Activated CD4-positive, alpha-beta memory T cell treated with anti-CD3 and anti-CD28 coated beads, Interleukin-2, amount 10 ng/mL, durations not matched to agents 7 days and 5 days (primary cell): ENCODE results near the gene TNFSF12. TPM values are rescaled to one million over a fixed set of nuclear protein-coding genes. Genes with fewer than 3 reads are reported as not detected.
A peak's percentile ranks its signal among the peaks of the same experiment; 100 is the strongest.

ENCODE experiments used
- CTCF ChIA-PET: fragments of 350-600 bp; sonication (Branson Sonifier 250); formaldehyde crosslinking; loops from one replicate; lab custom pipeline; 2021; ENCODE audit warnings: antibody characterized with exemption, inconsistent platforms; lab: Charles Lee
- POLR2A ChIA-PET: fragments of 350-600 bp; sonication (Branson Sonifier 250); formaldehyde crosslinking; loops from one replicate; lab custom pipeline; 2021; ENCODE audit warnings: antibody characterized with exemption; lab: Charles Lee
- DNase-seq: peaks from one replicate; pipeline ENCODE4 v3.0.0-alpha.2; 2020
- H3K27ac Mint-ChIP-seq: one replicate; pipeline ENCODE4 v1.8.0; 2021; ENCODE audit warnings: mild to moderate bottlenecking, mixed read lengths
- H3K27me3 Mint-ChIP-seq: one replicate; pipeline ENCODE4 v1.8.0; 2021; ENCODE audit warnings: mixed read lengths
- H3K36me3 Mint-ChIP-seq: one replicate; pipeline ENCODE4 v1.8.0; 2021; ENCODE audit warnings: low read depth, mixed read lengths
- H3K4me1 Mint-ChIP-seq: one replicate; pipeline ENCODE4 v1.8.0; 2021; ENCODE audit warnings: mixed read lengths
- H3K4me3 Mint-ChIP-seq: one replicate; pipeline ENCODE4 v1.8.0; 2021; ENCODE audit warnings: mild to moderate bottlenecking, mixed read lengths
- H3K9me3 Mint-ChIP-seq: one replicate; pipeline ENCODE4 v1.8.0; 2021; ENCODE audit warnings: mixed read lengths
- total RNA-seq, 2 experiments: library from RNA; stranded (reverse); gene quantifications; one replicate each; pipeline ENCODE4 v1.2.3, GENCODE V29; 2021

TNFSF12 gene
- total RNA-seq, 2 experiments from 2014 or later = 79.8 to 86.7 TPM

- POLR2A ChIA-PET = interaction anchor here (1.0 to 4.1 kb wide), 9 partner anchors 8 to 213 kb away, joined by 3 to 24 read pairs (median 4); partner anchors contain the start of genes ACAP1, MPDU1, POLR2A and SENP3
- Mint-ChIP-seq H3K9me3 (no peaks in the 10 kb centered on the region), H3K36me3 (peaks cover 45% of the 10 kb centered on the region), H3K4me1 (peaks cover 61% of the 10 kb centered on the region), H3K27me3 (no peaks in the 10 kb centered on the region), H3K27ac (peak overlapping the region; percentile 93), H3K4me3 (peak overlapping the region; percentile 99)
- peak; percentile 52 for DNase-seq
- CTCF ChIA-PET = interaction anchor here (1.1 to 5.1 kb wide), 3 partner anchors 11 to 35 kb away, joined by 5 to 33 read pairs (median 32); partner anchors contain the start of genes MPDU1 and SENP3
Measured at GRCh38 chr17:7549401-7550055, 670 bp downstream of the TNFSF12 start.

- POLR2A ChIA-PET = interaction anchor here (1.0 to 4.1 kb wide), 6 partner anchors 11 to 214 kb away, joined by 4 to 24 read pairs (median 12); partner anchors contain the start of genes ACAP1, MPDU1, POLR2A and SENP3
- peaks cover 68% of the 10 kb centered on the region for H3K4me1 Mint-ChIP-seq
Measured at GRCh38 chr17:7550344-7550743, 1.5 kb downstream of the TNFSF12 start.

GRCh38 chr17:7551396-7551795 lies 2.5 kb downstream of the TNFSF12 start:
- CTCF ChIA-PET = interaction anchor here (2.5 to 2.7 kb wide), 2 partner anchors 9 to 38 kb away, joined by 16 to 20 read pairs; partner anchors contain the start of gene SENP3
- H3K4me1 Mint-ChIP-seq = peaks cover 74% of the 10 kb centered on the region
- H3K27ac Mint-ChIP-seq = peak overlapping the region; percentile 95
- no peaks in the 10 kb centered on the region for H3K9me3 Mint-ChIP-seq
- no peak for DNase-seq
- POLR2A ChIA-PET = interaction anchor here (1.6 to 2.9 kb wide), 4 partner anchors 10 to 38 kb away, joined by 4 to 21 read pairs (median 14); partner anchors contain the start of genes MPDU1 and SENP3
- H3K27me3 Mint-ChIP-seq = no peaks in the 10 kb centered on the region
- H3K4me3 Mint-ChIP-seq = peak overlapping the region; percentile 31
- H3K36me3 Mint-ChIP-seq = peaks cover 52% of the 10 kb centered on the region

More at GRCh38 chr17:7550344-7550743, 1.5 kb downstream of the TNFSF12 start:
- Mint-ChIP-seq H3K27ac (peak overlapping the region; percentile 93), H3K9me3 (no peaks in the 10 kb centered on the region), H3K4me3 (peak overlapping the region; percentile 99), H3K27me3 (no peaks in the 10 kb centered on the region), H3K36me3 (peaks cover 50% of the 10 kb centered on the region)
- CTCF ChIA-PET = interaction anchor here (0.5 to 5.1 kb wide), 3 partner anchors 8 to 34 kb away, joined by 3 to 33 read pairs (median 5); partner anchors contain the start of genes MPDU1 and SENP3
- DNase-seq = no peak

- Mint-ChIP-seq H3K36me3 (peaks cover 55% of the 10 kb centered on the region), H3K4me1 (peaks cover 75% of the 10 kb centered on the region), H3K4me3 (peak overlapping the region; percentile 68), H3K27me3 (no peaks in the 10 kb centered on the region), H3K27ac (peak overlapping the region; percentile 95), H3K9me3 (no peaks in the 10 kb centered on the region)
- POLR2A ChIA-PET = interaction anchor here (0.6 to 2.4 kb wide), 16 partner anchors 8 to 223 kb away, joined by 3 to 16 read pairs (median 4); partner anchors contain the start of genes ACAP1, MPDU1, POLR2A and SENP3
- CTCF ChIA-PET = interaction anchor here (0.6 to 2.7 kb wide), 8 partner anchors 8 to 197 kb away, joined by 3 to 20 read pairs (median 3); partner anchors contain the start of genes SENP3, TMEM95 and ZBTB4
- peak; percentile 74 for DNase-seq
Measured at GRCh38 chr17:7552621-7553051, 3.8 kb downstream of the TNFSF12 start.

- H3K9me3 Mint-ChIP-seq = no peaks in the 10 kb centered on the region
- POLR2A ChIA-PET = interaction anchor here (1.2 to 2.4 kb wide), 5 partner anchors 18 to 134 kb away, joined by 3 to 16 read pairs (median 7); partner anchors contain the start of genes MPDU1, TP53 and WRAP53
- no peaks in the 10 kb centered on the region for H3K27me3 Mint-ChIP-seq
- CTCF ChIA-PET = interaction anchor here (1.0 to 2.7 kb wide), 4 partner anchors 7 to 198 kb away, joined by 3 to 20 read pairs (median 11); partner anchors contain the start of genes SENP3 and TMEM95
- peak overlapping the region; percentile 68 for H3K4me3 Mint-ChIP-seq
- peaks cover 56% of the 10 kb centered on the region for H3K36me3 Mint-ChIP-seq
- peak overlapping the region; percentile 95 for H3K27ac Mint-ChIP-seq
- H3K4me1 Mint-ChIP-seq = peaks cover 72% of the 10 kb centered on the region
- DNase-seq = no peak
Measured at GRCh38 chr17:7553356-7553755, 4.5 kb downstream of the TNFSF12 start.

- ChIA-PET POLR2A (no interaction called here), CTCF (interaction anchor here (0.6 to 1.2 kb wide), 2 partner anchors 41 to 70 kb away, joined by 3 to 7 read pairs; no protein-coding TSS in a partner anchor)
- H3K36me3 Mint-ChIP-seq = peaks cover 48% of the 10 kb centered on the region
- H3K27ac Mint-ChIP-seq = peak overlapping the region; percentile 18
- no peak for DNase-seq
- H3K4me1 Mint-ChIP-seq = peaks cover 74% of the 10 kb centered on the region
- H3K4me3 Mint-ChIP-seq = no peak overlapping the region
- no peaks in the 10 kb centered on the region for H3K9me3 Mint-ChIP-seq
- no peaks in the 10 kb centered on the region for H3K27me3 Mint-ChIP-seq
Measured at GRCh38 chr17:7555320-7555948, 6.6 kb downstream of the TNFSF12 start.

- POLR2A ChIA-PET = interaction anchor here (1.2 kb wide), 1 partner anchor 220 kb away, joined by 3 read pairs; the partner anchor contains the start of gene ACAP1
- Mint-ChIP-seq H3K4me1 (peaks cover 71% of the 10 kb centered on the region), H3K27me3 (no peaks in the 10 kb centered on the region), H3K9me3 (no peaks in the 10 kb centered on the region), H3K4me3 (no peak overlapping the region), H3K27ac (no peak overlapping the region), H3K36me3 (peaks cover 41% of the 10 kb centered on the region)
- DNase-seq = no peak
- CTCF ChIA-PET = interaction anchor here (6.2 kb wide), 1 partner anchor 37 kb away, joined by 207 read pairs; no protein-coding TSS in a partner anchor
Measured at GRCh38 chr17:7556627-7557026, 7.8 kb downstream of the TNFSF12 start.

GRCh38 chr17:7557147-7557764 lies 8.4 kb downstream of the TNFSF12 start:
- peaks cover 65% of the 10 kb centered on the region for H3K4me1 Mint-ChIP-seq
- ChIA-PET POLR2A (interaction anchor here (1.1 to 1.2 kb wide), 2 partner anchors 8 to 221 kb away, joined by 3 to 4 read pairs; partner anchors contain the start of genes ACAP1 and TNFSF12), CTCF (interaction anchor here (0.6 to 6.2 kb wide), 2 partner anchors 9 to 37 kb away, joined by 4 to 207 read pairs; no protein-coding TSS in a partner anchor)
- H3K4me3 Mint-ChIP-seq = no peak overlapping the region
- H3K27ac Mint-ChIP-seq = no peak overlapping the region
- peaks cover 37% of the 10 kb centered on the region for H3K36me3 Mint-ChIP-seq
- no peaks in the 10 kb centered on the region for H3K27me3 Mint-ChIP-seq
- DNase-seq = no peak
- H3K9me3 Mint-ChIP-seq = no peaks in the 10 kb centered on the region

GRCh38 chr17:7557775-7558543 lies 9.1 kb downstream of the TNFSF12 start:
- Mint-ChIP-seq H3K4me1 (peaks cover 65% of the 10 kb centered on the region), H3K27ac (peak overlapping the region; percentile 49), H3K27me3 (no peaks in the 10 kb centered on the region), H3K9me3 (no peaks in the 10 kb centered on the region), H3K36me3 (peaks cover 39% of the 10 kb centered on the region), H3K4me3 (no peak overlapping the region)
- ChIA-PET CTCF (interaction anchor here (0.6 to 6.2 kb wide), 4 partner anchors 8 to 202 kb away, joined by 3 to 207 read pairs (median 4); no protein-coding TSS in a partner anchor), POLR2A (interaction anchor here (1.1 to 1.3 kb wide), 3 partner anchors 9 to 221 kb away, joined by 3 to 4 read pairs (median 3); partner anchors contain the start of genes ACAP1 and TNFSF12)
- no peak for DNase-seq

- Mint-ChIP-seq H3K4me3 (no peak within 1 kb of the TSS), H3K27ac (peak within 1 kb of the TSS; percentile 49), H3K4me1 (peaks cover 60% of the 10 kb centered on the region), H3K9me3 (no peaks in the 10 kb centered on the region), H3K36me3 (peaks cover 34% of the 10 kb centered on the region), H3K27me3 (no peaks in the 10 kb centered on the region)
- ChIA-PET POLR2A (interaction anchor here (1.3 to 3.7 kb wide), 2 partner anchors 46 to 129 kb away, joined by 3 to 26 read pairs; partner anchors contain the start of genes TP53 and WRAP53), CTCF (interaction anchor here (1.0 to 6.2 kb wide), 3 partner anchors 39 to 203 kb away, joined by 3 to 207 read pairs (median 3); no protein-coding TSS in a partner anchor)
- DNase-seq = no peak
Measured at GRCh38 chr17:7558544-7559319, 9.9 kb downstream of the TNFSF12 start, which contains the start of gene TNFSF13. TNFSF13 (plus strand) TSS chr17:7558750; CDS start chr17:7559040, 290 bp downstream.
